H1 (cell line): ENCODE measurements around the gene SQOR. TPM values are rescaled to one million over a fixed set of nuclear protein-coding genes. Genes with fewer than 3 reads are reported as not detected.

Experiments
- CTCF ChIA-PET: fragments of 300-600 bp; sonication (Branson Sonifier 250); formaldehyde crosslinking; loops from one replicate; lab custom pipeline; 2021; ENCODE audit not compliant: partially characterized antibody; lab: Charles Lee
- POLR2A ChIA-PET: fragments of 300-600 bp; sonication (Branson Sonifier 250); formaldehyde crosslinking; loops from one replicate; lab custom pipeline; 2021; ENCODE audit warnings: inconsistent platforms; ENCODE audit not compliant: partially characterized antibody; lab: Charles Lee
- DNase-seq, 2 experiments: peaks; one replicate each; pipeline versions ENCODE4 v3.0.0 to v3.0.0-alpha.2; 2010 to 2022; ENCODE audit warnings: low spot score in 2 of 2, low read depth in 1 of 2, mixed read lengths in 1 of 2
- FAIRE-seq: peaks from 2 replicates; lab custom pipeline; 2011; peaks lifted over from hg19 to GRCh38; lab: Jason Lieb, UNC
- H2AFZ ChIP-seq: 2 replicates; pipeline ENCODE4 v1.8.1; 2012; ENCODE audit warnings: low read length, inconsistent platforms
- H2AK5ac ChIP-seq: 2 replicates; pipeline ENCODE4 v1.6.1; 2013; ENCODE audit warnings: low read depth, low read length
- H2BK120ac ChIP-seq: replicated peaks from 2 replicates; pipeline ENCODE3; 2013; ENCODE audit warnings: low read depth, low read length, inconsistent platforms
- H2BK12ac ChIP-seq: 2 replicates; pipeline ENCODE4 v1.6.1; 2013; ENCODE audit warnings: low read depth, low read length
- H2BK15ac ChIP-seq: 2 replicates; pipeline ENCODE4 v1.6.1; 2013; ENCODE audit warnings: low read length
- H2BK20ac ChIP-seq: 2 replicates; pipeline ENCODE4 v1.6.1; 2013; ENCODE audit warnings: low read length
- H2BK5ac ChIP-seq: 2 replicates; pipeline ENCODE4 v1.6.1; 2013; ENCODE audit warnings: low read depth, low read length
- H3K14ac ChIP-seq: 2 replicates; pipeline ENCODE4 v1.6.1; 2013; ENCODE audit warnings: inconsistent platforms; ENCODE audit not compliant: insufficient read length
- H3K18ac ChIP-seq: 2 replicates; pipeline ENCODE4 v1.6.1; 2013; ENCODE audit warnings: low read length; ENCODE audit errors: extremely low read depth
- H3K23ac ChIP-seq: 2 replicates; pipeline ENCODE4 v1.6.1; 2013; ENCODE audit warnings: inconsistent platforms; ENCODE audit not compliant: insufficient read length
- H3K23me2 ChIP-seq: 2 replicates; pipeline ENCODE4 v1.6.1; 2013; ENCODE audit warnings: low read depth, low read length
- H3K27ac ChIP-seq: 2 replicates; pipeline ENCODE4 v1.6.1; 2011; ENCODE audit warnings: low read depth, low read length, inconsistent platforms
- H3K27me3 ChIP-seq, 4 experiments: replicated peaks in 1 of 4; 1 replicate in 1 of 4; 2 replicates in 3 of 4; pipeline versions ENCODE4 v1.6.1 to v1.8.1; 2011 to 2013; ENCODE audit warnings: low read length in 3 of 4, mild to moderate bottlenecking in 3 of 4, inconsistent platforms in 2 of 4, mixed read lengths in 2 of 4, moderate library complexity in 1 of 4; ENCODE audit not compliant: control insufficient read depth in 3 of 4, insufficient read depth in 3 of 4; ENCODE audit errors: extremely low read depth in 1 of 4
- H3K36me3 ChIP-seq, 4 experiments: 2 replicates each; pipeline versions ENCODE4 v1.6.1 to v1.8.1; 2011 to 2013; ENCODE audit warnings: mild to moderate bottlenecking in 4 of 4, low read length in 3 of 4, moderate library complexity in 2 of 4, control low read depth in 1 of 4, inconsistent platforms in 1 of 4; ENCODE audit not compliant: insufficient read depth in 4 of 4, control insufficient read depth in 2 of 4
- H3K4ac ChIP-seq: replicated peaks from 2 replicates; pipeline ENCODE3; 2013; ENCODE audit warnings: low read length, low read depth, mixed read lengths, inconsistent platforms; ENCODE audit not compliant: insufficient read length
- H3K4me1 ChIP-seq, 4 experiments: replicated peaks in 1 of 4; 1 replicate in 1 of 4; 2 replicates in 3 of 4; pipeline versions ENCODE4 v1.6.1 to v1.8.1; 2011 to 2013; ENCODE audit warnings: low read length in 3 of 4, inconsistent platforms in 2 of 4, mixed read lengths in 1 of 4; ENCODE audit not compliant: insufficient read depth in 4 of 4, control insufficient read depth in 3 of 4
- H3K4me2 ChIP-seq, 2 experiments: 2 replicates each; pipeline versions ENCODE4 v1.6.1 to v1.8.1; 2011 to 2013; ENCODE audit warnings: low read depth in 2 of 2, low read length in 2 of 2, control low read depth in 1 of 2, inconsistent platforms in 1 of 2, mild to moderate bottlenecking in 1 of 2; ENCODE audit not compliant: insufficient read depth in 1 of 2
- H3K4me3 ChIP-seq, 4 experiments: fragments of 200-600, 300-600 bp in 1 of 4; sonication (generic), shearing (Covaris generic), sonication (Bioruptor Twin) in 1 of 4; 2 replicates each; pipeline versions ENCODE4 v1.5.1 to v1.8.1; 2011 to 2016; ENCODE audit warnings: low read length in 4 of 4, low read depth in 3 of 4, control low read depth in 2 of 4, inconsistent platforms in 2 of 4, mild to moderate bottlenecking in 2 of 4, mixed read lengths in 1 of 4, moderate library complexity in 1 of 4; ENCODE audit not compliant: insufficient read depth in 2 of 4; ENCODE audit errors: extremely low read depth in 1 of 4
- H3K56ac ChIP-seq: replicated peaks from 2 replicates; pipeline ENCODE3; 2013; ENCODE audit warnings: low read depth, mild to moderate bottlenecking, mixed read lengths, low read length, inconsistent platforms; ENCODE audit not compliant: insufficient read length
- H3K79me1 ChIP-seq: 2 replicates; pipeline ENCODE4 v1.6.1; 2013; ENCODE audit warnings: low read depth, low read length, control low read depth
- H3K79me2 ChIP-seq, 2 experiments: 2 replicates each; pipeline versions ENCODE4 v1.6.1 to v1.8.1; 2012 to 2013; ENCODE audit warnings: low read length in 2 of 2, mild to moderate bottlenecking in 2 of 2, inconsistent platforms in 1 of 2; ENCODE audit not compliant: insufficient read depth in 2 of 2, control insufficient read depth in 1 of 2
- H3K9ac ChIP-seq, 4 experiments: replicated peaks in 1 of 4; 1 replicate in 1 of 4; 2 replicates in 3 of 4; pipeline versions ENCODE4 v1.6.1 to v1.8.1; 2011 to 2013; ENCODE audit warnings: low read depth in 3 of 4, low read length in 3 of 4, control low read depth in 2 of 4, mild to moderate bottlenecking in 2 of 4, moderate library complexity in 2 of 4, inconsistent platforms in 1 of 4; ENCODE audit errors: extremely low read depth in 1 of 4
- H3K9me3 ChIP-seq, 2 experiments: 2 replicates each; pipeline versions ENCODE4 v1.6.1 to v1.8.1; 2012 to 2013; ENCODE audit warnings: mild to moderate bottlenecking in 2 of 2, moderate library complexity in 2 of 2, control low read depth in 1 of 2, inconsistent platforms in 1 of 2, low read depth in 1 of 2, low read length in 1 of 2, mixed read lengths in 1 of 2; ENCODE audit not compliant: insufficient read depth in 2 of 2
- H4K20me1 ChIP-seq, 2 experiments: replicated peaks in 1 of 2; 2 replicates each; pipeline versions ENCODE3 to v1.8.1; 2011 to 2013; ENCODE audit warnings: inconsistent platforms in 2 of 2, low read length in 2 of 2, mild to moderate bottlenecking in 1 of 2; ENCODE audit not compliant: insufficient read depth in 2 of 2, control insufficient read depth in 1 of 2
- H4K5ac ChIP-seq: 2 replicates; pipeline ENCODE4 v1.6.1; 2013; ENCODE audit warnings: low read length, low read depth, mixed read lengths, inconsistent platforms; ENCODE audit not compliant: insufficient read length
- H4K8ac ChIP-seq: 2 replicates; pipeline ENCODE4 v1.8.0; 2013; ENCODE audit warnings: mild to moderate bottlenecking, moderate library complexity, low read length, inconsistent platforms; ENCODE audit not compliant: insufficient read depth; ENCODE audit errors: extremely low read depth
- H4K91ac ChIP-seq: replicated peaks from 2 replicates; pipeline ENCODE3; 2013; ENCODE audit warnings: low read length, mixed read lengths, inconsistent platforms; ENCODE audit not compliant: insufficient read length
- CBX5 ChIP-seq: fragments of 300-800, 300-1000 bp; sonication (generic); IDR thresholded peaks from 2 replicates; pipeline ENCODE4 v1.7.1; 2016; ENCODE audit warnings: antibody characterized with exemption, low read length, low read depth
- CHD1 ChIP-seq: IDR thresholded peaks from 2 replicates; pipeline ENCODE4 v1.6.1; 2012; ENCODE audit warnings: low read depth, low read length, improper control_type of control experiment
- WGBS, 2 experiments: shearing (Covaris generic) in 1 of 2; methylation state at CpG; one replicate each; pipeline versions ENCODE4 v1.1.6 to v1.1.7; 2013 to 2015; ENCODE audit warnings: low lambda C conversion rate in 2 of 2, mixed read lengths in 2 of 2, inconsistent platforms in 1 of 2, low coverage in 1 of 2, missing lambda C conversion rate in 1 of 2; ENCODE audit not compliant: insufficient replicate concordance in 2 of 2, insufficient coverage in 1 of 2, insufficient read length in 1 of 2; ENCODE audit errors: extremely low coverage in 1 of 2, missing lambda C conversion rate in 1 of 2; 5-methylcytosine and 5-hydroxymethylcytosine counted together
- polyA plus RNA-seq, 7 experiments: library from polyadenylated mRNA; depleted of rRNA in 3 of 7; stranded (reverse) in 5 of 7; unstranded in 2 of 7; fragments of >200 nt in 5 of 7; fragments of 200-250 nt in 2 of 7; gene quantifications; 1 replicate in 5 of 7; 2 replicates in 1 of 7; 4 replicates in 1 of 7; pipeline versions ENCODE4 v1.2.1 to v1.2.3, GENCODE V29; 2011 to 2013; ENCODE audit warnings: missing spikeins in 2 of 7, mixed read lengths in 2 of 7
- total RNA-seq: library from RNA; stranded (reverse); fragmentation: NEBNext Ultra II Directional; extraction: Animal tissue kit (Norgen Biotek cat#: 25700); gene quantifications from 2 replicates; pipeline ENCODE4 v1.2.1, GENCODE V29; 2021

Gene SQOR
- total and polyA plus RNA-seq, 2 of the 8 experiments (the other 6 are each of a cell fraction or from before 2014, with no cell fraction given), result 0.20 to 0.22 TPM

GRCh38 chr15:45606413-45606812 is 28.4 kb upstream of the SQOR start:
- H2BK15ac ChIP-seq, result no peak overlapping the region
- no peak overlapping the region for H3K4me2 ChIP-seq
- H3K36me3 ChIP-seq, result peaks cover 0 to 9% (median 3%) of the 10 kb centered on the region in 4 experiments; a peak in 3 of 8 replicates
- H2BK20ac ChIP-seq, result no peak overlapping the region
- no peak overlapping the region for H2BK12ac ChIP-seq
- no peak overlapping the region for H4K8ac ChIP-seq
- no peak overlapping the region for H4K5ac ChIP-seq
- ChIA-PET CTCF (no interaction called here), POLR2A (interaction anchor here (0.7 to 1.8 kb wide), 2 partner anchors 20 to 96 kb away, joined by 3 to 5 read pairs; partner anchors contain the start of gene BLOC1S6)
- peaks cover 0 to 2% of the 10 kb centered on the region in 2 experiments for H4K20me1 ChIP-seq
- H3K79me2 ChIP-seq, result no peaks in the 10 kb centered on the region
- H3K79me1 ChIP-seq, result no peaks in the 10 kb centered on the region
- no peak overlapping the region for H3K56ac ChIP-seq
- no peak overlapping the region for H3K14ac ChIP-seq
- H2AFZ ChIP-seq, result no peak overlapping the region
- no peak overlapping the region for H2BK120ac ChIP-seq
- H3K18ac ChIP-seq, result no peak overlapping the region
- no peak overlapping the region for H2BK5ac ChIP-seq
- H3K27ac ChIP-seq, result no peak overlapping the region
- H3K4me3 ChIP-seq, result no peak overlapping the region
- DNase-seq, result no peak
- no peaks in the 10 kb centered on the region for H3K9me3 ChIP-seq
- H3K4me1 ChIP-seq, result no peaks in the 10 kb centered on the region
- no peak overlapping the region for H3K23ac ChIP-seq
- no peak overlapping the region for H3K4ac ChIP-seq
- no peaks in the 10 kb centered on the region for H3K27me3 ChIP-seq
- no peak overlapping the region for H4K91ac ChIP-seq
- H3K23me2 ChIP-seq, result no peaks in the 10 kb centered on the region
- H3K9ac ChIP-seq, result no peak overlapping the region
- FAIRE-seq, result no peak
- 87% methylated on average over 3 of the region's 3 CpGs; no CpG with 5 or more reads in 1 of the 2 experiments for WGBS, 2 experiments
- no peak overlapping the region for H2AK5ac ChIP-seq
- TF ChIP-seq CBX5, result no peak
- TF ChIP-seq CHD1, result no peak
